Left ventricle myocardium inferior (tissue), 1 donor: ENCODE results near the gene GPSM3. TPM values are rescaled to one million over a fixed set of nuclear protein-coding genes. Genes with fewer than 3 reads are reported as not detected.

Experiments used
- DNase-seq: peaks from one replicate; pipeline ENCODE4 v3.0.0-alpha.2; 2020
- H3K27ac ChIP-seq: fragments of 200-600 bp; replicated peaks from 2 replicates; pipeline ENCODE4 v1.8.0; 2021
- H3K27me3 ChIP-seq: fragments of 200-600 bp; 2 replicates; pipeline ENCODE4 v1.8.0; 2021; ENCODE audit warnings: low read depth
- H3K36me3 ChIP-seq: fragments of 200-600 bp; 2 replicates; pipeline ENCODE4 v1.8.0; 2021
- H3K4me1 ChIP-seq: fragments of 200-600 bp; 2 replicates; pipeline ENCODE4 v1.8.0; 2021
- H3K4me3 ChIP-seq: fragments of 200-600 bp; 2 replicates; pipeline ENCODE4 v1.8.0; 2021; ENCODE audit warnings: mild to moderate bottlenecking, moderate library complexity
- H3K9me3 ChIP-seq: fragments of 200-600 bp; replicated peaks from 2 replicates; pipeline ENCODE4 v1.8.0; 2021
- CTCF ChIP-seq: fragments of 200-600 bp; IDR thresholded peaks from 2 replicates; pipeline ENCODE4 v1.8.0; 2021; ENCODE audit warnings: antibody characterized with exemption, mild to moderate bottlenecking, borderline replicate concordance
- intact Hi-C: fragments of 100-400 bp; cut with micrococcal nuclease; formaldehyde crosslinking; loops from one replicate; pipeline ENCODE4 v1.11.0; 2022
- total RNA-seq: library from RNA; stranded (reverse); fragmentation: NEBNext Ultra II Directional; extraction: Animal tissue kit (Norgen Biotek cat#: 25700); gene quantifications from one replicate; pipeline ENCODE4 v1.2.1, GENCODE V29; 2021
- donor health status: DM: no; HTN: yes; CAD: no; lungs with severe emphysema.

Gene GPSM3
- total RNA-seq, 1 donor from 2014 or later, result 5.0 TPM

- TF ChIP-seq CTCF, result no peak
- H3K27ac ChIP-seq, result no peak overlapping the region
- DNase-seq, result no peak
- intact Hi-C loops, result no loop called here
- H3K9me3 ChIP-seq, result no peaks in the 10 kb centered on the region
- H3K4me1 ChIP-seq, result peaks cover 5% of the 10 kb centered on the region
- peaks cover 44% of the 10 kb centered on the region for H3K36me3 ChIP-seq
- H3K4me3 ChIP-seq, result no peak overlapping the region
- peaks cover 12% of the 10 kb centered on the region for H3K27me3 ChIP-seq
Observed at GRCh38 chr6:32216998-32217397, 24.6 kb upstream of the GPSM3 start.

- no peak for TF ChIP-seq CTCF
- Histone ChIP-seq H3K4me3 (no peak overlapping the region), H3K4me1 (no peaks in the 10 kb centered on the region), H3K36me3 (peaks cover 44% of the 10 kb centered on the region), H3K9me3 (no peaks in the 10 kb centered on the region), H3K27me3 (peaks cover 12% of the 10 kb centered on the region), H3K27ac (no peak overlapping the region)
- intact Hi-C loops, result no loop called here
- no peak for DNase-seq
Observed at GRCh38 chr6:32216285-32216684, 23.8 kb upstream of the GPSM3 start.

- no peak for DNase-seq
- H3K27me3 ChIP-seq, result peaks cover 7% of the 10 kb centered on the region
- peaks cover 39% of the 10 kb centered on the region for H3K36me3 ChIP-seq
- TF ChIP-seq CTCF, result no peak
- intact Hi-C loops, result no loop called here
- H3K27ac ChIP-seq, result no peak overlapping the region
- H3K9me3 ChIP-seq, result no peaks in the 10 kb centered on the region
- H3K4me1 ChIP-seq, result no peaks in the 10 kb centered on the region
- no peak overlapping the region for H3K4me3 ChIP-seq
Observed at GRCh38 chr6:32215617-32216016, 23.2 kb upstream of the GPSM3 start.

- Histone ChIP-seq H3K4me1 (no peaks in the 10 kb centered on the region), H3K27ac (no peak overlapping the region), H3K9me3 (no peaks in the 10 kb centered on the region), H3K36me3 (peaks cover 33% of the 10 kb centered on the region), H3K27me3 (no peaks in the 10 kb centered on the region), H3K4me3 (no peak overlapping the region)
- TF ChIP-seq CTCF, result no peak
- intact Hi-C loops, result no loop called here
- no peak for DNase-seq
Observed at GRCh38 chr6:32214126-32214525, 21.7 kb upstream of the GPSM3 start.

GRCh38 chr6:32213649-32214048 lies 21.2 kb upstream of the GPSM3 start:
- H3K36me3 ChIP-seq, result peaks cover 35% of the 10 kb centered on the region
- no peak overlapping the region for H3K27ac ChIP-seq
- H3K4me3 ChIP-seq, result no peak overlapping the region
- no peaks in the 10 kb centered on the region for H3K4me1 ChIP-seq
- no peak for DNase-seq
- intact Hi-C loops, result no loop called here
- no peak for TF ChIP-seq CTCF
- H3K27me3 ChIP-seq, result no peaks in the 10 kb centered on the region
- H3K9me3 ChIP-seq, result no peaks in the 10 kb centered on the region
